ENCODE measurements around the gene AVPR1B.

AVPR1B gene

DNA sequence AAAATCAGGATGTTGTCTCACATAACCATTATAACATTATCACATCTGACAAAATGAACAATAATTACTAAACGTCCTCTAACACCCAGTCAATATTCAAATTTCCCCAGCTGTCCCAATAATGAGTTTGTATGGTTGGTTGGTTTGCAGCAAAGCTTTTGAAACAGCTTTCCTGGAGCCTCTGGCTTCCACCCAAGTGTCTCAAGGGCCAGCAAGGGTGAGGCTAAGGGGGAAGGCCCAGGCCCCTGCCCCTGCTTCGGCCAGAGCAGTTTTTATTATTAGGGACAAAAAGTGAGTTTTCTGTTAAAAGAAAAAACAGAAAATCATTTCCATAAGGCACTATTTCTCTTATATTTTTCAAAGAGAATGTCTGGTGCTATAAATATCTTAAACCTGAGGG is 19.1 kb upstream of the AVPR1B start:
- no peak overlapping the region for H3K4me3 ChIP-seq (ENCODE audit: low read depth, low read length)

DNA sequence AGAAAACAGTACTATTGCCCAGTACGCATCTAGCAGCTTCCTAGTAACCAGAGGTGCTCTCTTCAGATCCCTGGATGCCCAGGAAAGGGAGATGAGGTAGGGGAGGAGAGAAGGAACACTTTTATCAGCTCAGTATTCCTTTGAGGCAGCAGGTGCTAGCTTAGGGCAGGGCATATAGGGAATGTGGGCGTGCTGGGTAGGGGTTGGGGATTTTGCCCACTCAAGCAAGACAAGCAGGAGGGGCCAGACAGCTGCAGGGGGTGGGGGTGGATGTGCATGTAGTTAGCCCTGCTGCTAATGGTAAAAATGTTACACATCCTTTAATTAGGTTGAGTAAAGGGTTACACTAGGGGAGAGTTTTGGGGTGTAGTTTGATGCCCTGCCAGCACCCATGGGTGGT is 18.1 kb upstream of the AVPR1B start:
- no peak for DNase-seq (ENCODE audit: low read depth)
- H3K4me3 ChIP-seq (ENCODE audit: low read depth, low read length) = no peak overlapping the region
- TF ChIP-seq, protein P1, sequence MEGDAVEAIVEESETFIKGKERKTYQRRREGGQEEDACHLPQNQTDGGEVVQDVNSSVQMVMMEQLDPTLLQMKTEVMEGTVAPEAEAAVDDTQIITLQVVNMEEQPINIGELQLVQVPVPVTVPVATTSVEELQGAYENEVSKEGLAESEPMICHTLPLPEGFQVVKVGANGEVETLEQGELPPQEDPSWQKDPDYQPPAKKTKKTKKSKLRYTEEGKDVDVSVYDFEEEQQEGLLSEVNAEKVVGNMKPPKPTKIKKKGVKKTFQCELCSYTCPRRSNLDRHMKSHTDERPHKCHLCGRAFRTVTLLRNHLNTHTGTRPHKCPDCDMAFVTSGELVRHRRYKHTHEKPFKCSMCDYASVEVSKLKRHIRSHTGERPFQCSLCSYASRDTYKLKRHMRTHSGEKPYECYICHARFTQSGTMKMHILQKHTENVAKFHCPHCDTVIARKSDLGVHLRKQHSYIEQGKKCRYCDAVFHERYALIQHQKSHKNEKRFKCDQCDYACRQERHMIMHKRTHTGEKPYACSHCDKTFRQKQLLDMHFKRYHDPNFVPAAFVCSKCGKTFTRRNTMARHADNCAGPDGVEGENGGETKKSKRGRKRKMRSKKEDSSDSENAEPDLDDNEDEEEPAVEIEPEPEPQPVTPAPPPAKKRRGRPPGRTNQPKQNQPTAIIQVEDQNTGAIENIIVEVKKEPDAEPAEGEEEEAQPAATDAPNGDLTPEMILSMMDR (conservative IDR thresholded peaks at IDR 0.05; ENCODE audit: low read depth, low read length) = no peak

More for the DNA sequence above, 19.1 kb upstream of the AVPR1B start:
- DNase-seq (ENCODE audit: low read depth) = no peak
- TF ChIP-seq, protein P1 (conservative IDR thresholded peaks at IDR 0.05; ENCODE audit: low read depth, low read length) = no peak

DNA sequence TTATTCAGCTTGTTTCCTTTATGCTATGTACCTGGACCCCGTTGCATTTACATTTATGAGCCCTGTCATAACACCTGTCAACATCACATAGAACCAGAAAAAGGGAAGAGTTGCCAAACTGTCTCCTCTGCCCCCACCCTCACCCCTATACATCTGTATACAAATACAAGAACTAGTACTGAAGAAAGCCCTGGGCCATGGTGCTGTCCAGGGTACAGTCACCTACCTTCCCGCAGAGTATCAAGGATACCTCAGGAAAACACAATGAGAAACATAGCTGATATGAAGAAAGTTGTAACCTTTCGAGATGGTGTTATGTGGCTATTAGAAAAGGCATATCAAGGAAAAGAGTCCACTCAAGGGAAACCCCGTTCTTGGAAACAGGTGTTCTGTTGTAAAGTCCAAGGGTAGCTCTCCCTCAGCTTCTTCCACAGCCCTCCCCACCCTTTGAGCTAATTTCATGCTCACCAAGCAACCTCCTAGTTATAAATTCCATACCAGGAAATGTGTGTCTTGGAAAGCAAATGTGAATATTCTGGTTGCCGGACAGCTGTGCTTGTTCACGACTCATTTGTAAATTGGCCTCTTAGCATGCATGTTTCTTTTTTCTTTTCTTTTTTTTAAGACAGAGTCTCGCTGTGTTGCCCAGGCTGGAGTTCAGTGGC is 16.7 kb upstream of the AVPR1B start:
- no peak for DNase-seq (ENCODE audit: low read depth)
- H3K4me3 ChIP-seq (ENCODE audit: low read depth, low read length) = no peak overlapping the region
- TF ChIP-seq, protein P1 (conservative IDR thresholded peaks at IDR 0.05; ENCODE audit: low read depth, low read length) = no peak

DNA sequence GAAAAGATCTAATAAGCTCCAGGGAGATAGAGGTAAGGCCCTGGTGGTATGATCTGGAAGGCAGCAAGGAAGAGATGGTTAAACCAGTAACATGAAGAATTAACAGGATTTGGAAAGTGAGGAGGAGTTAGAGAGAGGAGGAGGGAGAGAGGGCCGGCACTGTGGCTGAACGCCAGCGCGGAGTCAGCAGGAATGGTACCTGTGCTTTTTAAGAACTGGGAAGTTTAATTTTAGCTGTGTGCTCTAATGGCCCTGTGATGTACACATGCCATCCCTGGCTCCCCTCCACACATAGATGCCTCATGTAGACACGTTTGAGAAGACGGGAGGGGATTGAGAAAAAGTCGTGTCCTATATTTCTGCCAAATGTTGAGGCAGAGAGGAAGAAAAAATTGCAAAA is 13.8 kb upstream of the AVPR1B start:
- H3K4me3 ChIP-seq (ENCODE audit: low read depth, low read length) = no peak overlapping the region
- TF ChIP-seq, protein P1 (conservative IDR thresholded peaks at IDR 0.05; ENCODE audit: low read depth, low read length) = no peak
- DNase-seq (ENCODE audit: low read depth) = no peak

DNA sequence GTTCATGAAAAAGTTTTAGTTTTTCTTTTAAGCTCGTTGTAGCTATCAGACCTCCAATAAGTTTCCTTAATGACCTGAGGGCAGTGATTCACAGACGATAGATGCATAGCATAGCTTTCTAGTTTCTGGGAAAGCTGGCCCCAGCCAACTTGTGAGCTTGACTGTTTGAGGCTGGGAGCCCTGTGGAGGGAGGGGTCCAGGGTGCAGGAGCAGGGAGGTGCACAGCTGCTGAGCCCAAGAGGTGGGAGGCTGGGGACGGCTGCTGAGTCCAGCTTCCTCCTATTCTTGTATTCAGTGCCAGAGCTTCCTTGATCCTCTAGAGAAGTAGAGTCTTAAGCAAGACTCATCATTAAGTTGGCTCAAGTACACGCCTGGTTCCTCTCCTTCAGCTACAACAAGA is 11.0 kb upstream of the AVPR1B start:
- TF ChIP-seq, protein P1 (conservative IDR thresholded peaks at IDR 0.05; ENCODE audit: low read depth, low read length) = no peak
- DNase-seq (ENCODE audit: low read depth) = no peak
- no peak overlapping the region for H3K4me3 ChIP-seq (ENCODE audit: low read depth, low read length)

DNA sequence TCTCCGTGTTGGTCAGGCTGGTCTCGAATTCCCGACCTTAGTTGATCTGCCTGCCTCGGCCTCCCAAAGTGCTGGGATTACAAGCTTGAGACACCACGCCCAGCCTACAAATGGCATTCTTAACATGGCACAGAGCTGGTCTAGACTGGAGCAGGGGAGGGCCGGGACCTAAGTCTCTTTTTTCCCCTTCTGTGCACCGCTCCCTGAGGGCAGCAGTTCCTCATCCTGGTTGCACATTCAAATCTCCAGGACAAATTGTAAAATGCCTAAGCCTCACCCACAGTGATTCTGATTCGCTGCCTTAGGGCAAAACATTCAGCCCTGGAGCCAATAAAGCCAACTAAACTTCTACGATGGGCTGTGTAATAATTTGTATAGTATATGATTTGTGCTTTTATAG is 10.1 kb upstream of the AVPR1B start:
- no peak for DNase-seq (ENCODE audit: low read depth)
- TF ChIP-seq, protein P1 (conservative IDR thresholded peaks at IDR 0.05; ENCODE audit: low read depth, low read length) = no peak
- no peak overlapping the region for H3K4me3 ChIP-seq (ENCODE audit: low read depth, low read length)

DNA sequence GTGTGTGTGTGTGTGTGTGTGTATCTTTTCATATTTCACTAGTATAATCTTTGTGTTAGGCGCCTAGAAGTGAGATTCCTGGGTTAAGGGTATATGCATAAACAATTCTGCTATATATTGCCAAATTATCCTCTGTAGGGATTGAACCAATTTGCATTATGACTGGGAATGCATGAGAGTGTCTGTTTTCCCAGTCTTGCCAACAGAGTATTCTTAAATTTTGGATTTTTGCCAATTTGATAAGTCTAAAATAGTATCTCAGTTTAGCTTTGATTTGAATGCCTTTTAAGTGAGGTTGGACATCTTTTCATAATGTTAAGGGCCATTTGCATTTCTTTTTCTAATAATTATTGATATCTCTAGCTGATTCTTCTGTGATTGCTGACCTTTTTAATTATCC is 8.2 kb upstream of the AVPR1B start:
- H3K4me3 ChIP-seq (ENCODE audit: low read depth, low read length) = no peak overlapping the region
- DNase-seq (ENCODE audit: low read depth) = no peak
- TF ChIP-seq, protein P1 (conservative IDR thresholded peaks at IDR 0.05; ENCODE audit: low read depth, low read length) = no peak

All from choroid plexus epithelial cell (primary cell).